Thyroid gland (tissue), 4 donors: ENCODE results near the gene VPS11. TPM values are rescaled to one million over a fixed set of nuclear protein-coding genes. Genes with fewer than 3 reads are reported as not detected.

Experiments used
- DNase-seq, 2 donors: peaks; one replicate each; pipeline ENCODE4 v3.0.0-alpha.2; 2019
- H3K27ac ChIP-seq, 3 donors: fragments of 200-600 bp; sonication (generic); 1 replicate in 2 of 3; 2 replicates in 1 of 3; pipeline ENCODE4 v1.5.1; 2016 to 2019; ENCODE audit warnings: mild to moderate bottlenecking in 1 of 3, moderate library complexity in 1 of 3
- H3K27me3 ChIP-seq: fragments of 200-600 bp; sonication (generic); one replicate; pipeline ENCODE4 v1.5.1; 2019
- H3K36me3 ChIP-seq, 2 donors: fragments of 200-600 bp; sonication (generic); one replicate each; pipeline ENCODE4 v1.5.1; 2016 to 2019
- H3K4me1 ChIP-seq, 2 donors: fragments of 200-600 bp; sonication (generic); one replicate each; pipeline ENCODE4 v1.5.1; 2017 to 2019
- H3K4me3 ChIP-seq, 3 donors: fragments of 200-600 bp; sonication (generic); replicated peaks in 1 of 3; 1 replicate in 2 of 3; 2 replicates in 1 of 3; pipeline ENCODE4 v1.5.1; 2016; ENCODE audit warnings: mild to moderate bottlenecking in 1 of 3
- H3K9me3 ChIP-seq: fragments of 200-600 bp; sonication (generic); one replicate; pipeline ENCODE4 v1.5.1; 2017
- CTCF ChIP-seq, 6 experiments: fragments of 200-600 bp in 3 of 6; fragments of 450-650 bp in 3 of 6; sonication (generic) in 3 of 6; IDR thresholded peaks; one replicate each; pipeline ENCODE4 v1.5.1; 2016 to 2019; ENCODE audit warnings: antibody characterized with exemption in 6 of 6, mild to moderate bottlenecking in 2 of 6, inconsistent platforms in 1 of 6, moderate library complexity in 1 of 6
- POLR2A ChIP-seq, 2 donors: fragments of 450-650 bp; IDR thresholded peaks; one replicate each; pipeline ENCODE4 v1.6.1; 2017; ENCODE audit warnings: antibody characterized with exemption in 2 of 2, mild to moderate bottlenecking in 2 of 2, moderate library complexity in 1 of 2
- WGBS, 2 donors: methylation state at CpG; one replicate each; pipeline ENCODE4 v1.1.5; 2017; 5-methylcytosine and 5-hydroxymethylcytosine counted together
- intact Hi-C: fragments of 100-400 bp; cut with DNase I; formaldehyde crosslinking; loops from one replicate; pipeline ENCODE4 v1.15.1; 2023
- microRNA-seq: library from miRNA; unstranded; fragments of <30 nt; microRNA quantifications from one replicate; pipeline ENCODE4, GENCODE V29; 2016
- total RNA-seq, 4 donors: library from RNA; depleted of rRNA; stranded (reverse); fragments of >200 nt; gene quantifications; one replicate each; pipeline ENCODE4 v1.2.3, GENCODE V29; 2016

Gene VPS11
- total RNA-seq, 4 donors from 2014 or later = 40.3 to 64.4 (median 47.4) TPM

GRCh38 chr11:119125821-119126220 is 58.2 kb downstream of the VPS11 start:
- Histone ChIP-seq H3K4me3 (no peak overlapping the region), H3K4me1 (peaks cover 12 to 15% of the 10 kb centered on the region in 2 donors), H3K27ac (no peak overlapping the region), H3K36me3 (peaks cover 11 to 21% of the 10 kb centered on the region in 2 donors), H3K9me3 (no peaks in the 10 kb centered on the region), H3K27me3 (no peaks in the 10 kb centered on the region)
- intact Hi-C loops = no loop called here
- no peak for DNase-seq
- no peak for TF ChIP-seq POLR2A (IDR thresholded peaks at IDR 0.05)
- TF ChIP-seq CTCF (IDR thresholded peaks at IDR 0.05) = no peak
- WGBS, 2 donors = 94 to 95% methylated on average over 6 of the region's 6 CpGs

- TF ChIP-seq CTCF (IDR thresholded peaks at IDR 0.05) = no peak
- TF ChIP-seq POLR2A (IDR thresholded peaks at IDR 0.05) = no peak
- WGBS, 2 donors = 51 to 59% methylated on average over 5 of the region's 5 CpGs
- no peak for DNase-seq
- intact Hi-C loops = no loop called here
- no peak overlapping the region for H3K4me3 ChIP-seq
- H3K27ac ChIP-seq = peak overlapping the region in 1 of 3 donors; percentile 12
- H3K4me1 ChIP-seq = peaks cover 10 to 15% of the 10 kb centered on the region in 2 donors
- H3K9me3 ChIP-seq = no peaks in the 10 kb centered on the region
- peaks cover 21 to 30% of the 10 kb centered on the region in 2 donors for H3K36me3 ChIP-seq
- H3K27me3 ChIP-seq = no peaks in the 10 kb centered on the region
These were observed 59.2 kb downstream of the VPS11 start for GRCh38 chr11:119126675-119127268.

- H3K9me3 ChIP-seq = no peaks in the 10 kb centered on the region
- TF ChIP-seq CTCF (IDR thresholded peaks at IDR 0.05) = no peak
- no peak for TF ChIP-seq POLR2A (IDR thresholded peaks at IDR 0.05)
- no peak overlapping the region for H3K4me3 ChIP-seq
- intact Hi-C loops = no loop called here
- H3K36me3 ChIP-seq = peaks cover 37 to 51% of the 10 kb centered on the region in 2 donors
- WGBS, 2 donors = 71 to 83% methylated on average over 3 of the region's 3 CpGs
- H3K27ac ChIP-seq = no peak overlapping the region
- H3K4me1 ChIP-seq = peaks cover 0 to 7% of the 10 kb centered on the region in 2 donors
- no peaks in the 10 kb centered on the region for H3K27me3 ChIP-seq
- DNase-seq = no peak
These were observed 63.0 kb downstream of the VPS11 start for GRCh38 chr11:119130662-119131061.

Small RNA genes lying within 50 kb of the gene (microRNA-seq; reads per million reads assigned to microRNA genes)
- not detected for gene MIR3656

Other genes with a start within 250 kb of the VPS11 start
- gene CXCR5, start 183.9 kb upstream of the VPS11 start, total RNA-seq = not detected
- 10 to 100 TPM; 13.2 to 26.2 (median 19.4) TPM for gene BCL9L, start 141.9 kb upstream of the VPS11 start, total RNA-seq
- not detected for gene UPK2, start 111.5 kb upstream of the VPS11 start, total RNA-seq
- not detected for gene FOXR1, start 96.1 kb upstream of the VPS11 start, total RNA-seq
- gene CENATAC, start 69.7 kb upstream of the VPS11 start, total RNA-seq = 100 to 1,000 TPM in 1 of 4 donors, 10 to 100 TPM in 3; 45.2 to 128 (median 56.4) TPM
- gene RPS25, start 49.5 kb upstream of the VPS11 start, total RNA-seq = 1,000 to 10,000 TPM in 3 of 4 donors, 100 to 1,000 TPM in 1; 852 to 1,992 (median 1,622) TPM
- 10 to 100 TPM; 42.1 to 70.0 (median 53.2) TPM for gene TRAPPC4, start 49.1 kb upstream of the VPS11 start, total RNA-seq
- 10 to 100 TPM; 12.4 to 30.2 (median 16.5) TPM for gene SLC37A4, start 36.9 kb upstream of the VPS11 start, total RNA-seq
- gene HYOU1, start 10.6 kb upstream of the VPS11 start, total RNA-seq = 100 to 1,000 TPM; 145 to 369 (median 320) TPM
- gene HMBS, start 17.1 kb downstream of the VPS11 start, total RNA-seq = 10 to 100 TPM; 10.7 to 24.3 (median 19.7) TPM
- gene DPAGT1, start 34.0 kb downstream of the VPS11 start, total RNA-seq = 10 to 100 TPM; 29.8 to 42.8 (median 38.7) TPM
- gene C2CD2L, start 39.5 kb downstream of the VPS11 start, total RNA-seq = 1 to 10 TPM; 6.7 to 8.9 (median 7.9) TPM
- 10 to 100 TPM; 24.0 to 37.7 (median 33.2) TPM for gene HINFP, start 53.8 kb downstream of the VPS11 start, total RNA-seq
- gene ABCG4, start 81.2 kb downstream of the VPS11 start, total RNA-seq = 1 to 10 TPM in 2 of 4 donors, under 1 TPM in 2; 0.13 to 1.6 (median 0.82) TPM
- gene NLRX1, start 100.9 kb downstream of the VPS11 start, total RNA-seq = 10 to 100 TPM; 13.3 to 33.1 (median 19.5) TPM
- not detected for gene NHERF4, start 117.7 kb downstream of the VPS11 start, total RNA-seq
- gene CBL, start 138.5 kb downstream of the VPS11 start, total RNA-seq = 10 to 100 TPM in 3 of 4 donors, 1 to 10 TPM in 1; 9.4 to 14.5 (median 13.9) TPM
- gene MCAM, start 249.3 kb downstream of the VPS11 start, total RNA-seq = 100 to 1,000 TPM in 1 of 4 donors, 10 to 100 TPM in 3; 17.6 to 243 (median 61.8) TPM